Renal pelvis (tissue), 12 donors: ENCODE data around the gene EGLN3. TPM values are rescaled to one million over a fixed set of nuclear protein-coding genes. Genes with fewer than 3 reads are reported as not detected.
"Not testable (repeated sequence)": the region's sequence is repeated elsewhere in the genome, so short reads cannot be mapped to it uniquely, and the experiment has no call there.

ENCODE experiments used
- DNase-seq: peaks from one replicate; pipeline ENCODE4 v3.0.0-alpha.2; 2013
- long read RNA-seq, 16 experiments: transcript quantifications; one replicate each; lab custom pipeline, GENCODE V29; 2026
- polyA plus RNA-seq, 3 donors: library from polyadenylated mRNA; unstranded; fragments of 120-200 nt; gene quantifications; one replicate each; pipeline ENCODE4 v1.2.1, GENCODE V29; 2013; ENCODE audit not compliant: insufficient read length in 3 of 3

EGLN3 gene
- polyA plus RNA-seq, result 10 to 100 TPM; 15.2 to 20.0 (median 17.9) TPM
- long read RNA-seq, donor 1, transcript EGLN3-201 (5 exons, 2,709 nt), result major isoform, 6 of 10 reads
- long read RNA-seq, donor 1, partial matches to known transcripts, result 0 of 10 reads
- long read RNA-seq, donor 1, other reads (novel, unspliced or antisense), result 0 of 10 reads
- long read RNA-seq, donor 2, transcript EGLN3-201 (5 exons, 2,709 nt), result major isoform, 6 of 8 reads
- long read RNA-seq, donor 2, partial matches to known transcripts, result 0 of 8 reads
- long read RNA-seq, donor 2, other reads (novel, unspliced or antisense), result 0 of 8 reads
- long read RNA-seq, donor 3, transcript EGLN3-201 (5 exons, 2,709 nt), result major isoform, 15 of 19 reads
- long read RNA-seq, donor 3, partial matches to known transcripts, result 0 of 19 reads
- long read RNA-seq, donor 3, other reads (novel, unspliced or antisense), result 0 of 19 reads
- long read RNA-seq, donor 4, transcript EGLN3-201 (5 exons, 2,709 nt), result major isoform, 7 of 11 reads
- long read RNA-seq, donor 4, partial matches to known transcripts, result 0 of 11 reads
- long read RNA-seq, donor 4, other reads (novel, unspliced or antisense), result 0 of 11 reads
- long read RNA-seq, donor 5, transcript EGLN3-201 (5 exons, 2,709 nt), result major isoform, 6 of 8 reads
- long read RNA-seq, donor 5, partial matches to known transcripts, result 0 of 8 reads
- long read RNA-seq, donor 5, other reads (novel, unspliced or antisense), result 0 of 8 reads
- long read RNA-seq, donor 6, partial matches to known transcripts, result 0 of 6 reads
- long read RNA-seq, donor 6, other reads (novel, unspliced or antisense), result 0 of 6 reads
- long read RNA-seq, donor 7, transcript EGLN3-205 (1 exons, 2,849 nt), result minor isoform, 5 of 14 reads
- long read RNA-seq, donor 7, transcript EGLN3-201 (5 exons, 2,709 nt), result major isoform, 9 of 14 reads
- long read RNA-seq, donor 7, partial matches to known transcripts, result 0 of 14 reads
- long read RNA-seq, donor 7, other reads (novel, unspliced or antisense), result 0 of 14 reads
- long read RNA-seq, donor 8, partial matches to known transcripts, result 0 of 2 reads
- long read RNA-seq, donor 8, other reads (novel, unspliced or antisense), result 0 of 2 reads
- long read RNA-seq, donor 9, partial matches to known transcripts, result 0 of 7 reads
- long read RNA-seq, donor 9, other reads (novel, unspliced or antisense), result 0 of 7 reads
- long read RNA-seq, donor 10, transcript EGLN3-201 (5 exons, 2,709 nt), result major isoform, 5 of 7 reads
- long read RNA-seq, donor 10, partial matches to known transcripts, result 0 of 7 reads
- long read RNA-seq, donor 10, other reads (novel, unspliced or antisense), result 0 of 7 reads
- long read RNA-seq, donor 11, transcript EGLN3-201 (5 exons, 2,709 nt), result major isoform, 5 of 9 reads
- long read RNA-seq, donor 11, partial matches to known transcripts, result 0 of 9 reads
- long read RNA-seq, donor 11, other reads (novel, unspliced or antisense), result 0 of 9 reads
- long read RNA-seq, donor 12, transcript EGLN3-201 (5 exons, 2,709 nt), result major isoform, 8 of 13 reads
- long read RNA-seq, donor 12, partial matches to known transcripts, result 0 of 13 reads
- long read RNA-seq, donor 12, other reads (novel, unspliced or antisense), result 0 of 13 reads
- long read RNA-seq, donor 13, partial matches to known transcripts, result 0 of 6 reads
- long read RNA-seq, donor 13, other reads (novel, unspliced or antisense), result 0 of 6 reads
- long read RNA-seq, donor 14, result 0 reads
- long read RNA-seq, donor 15, result 0 reads
- long read RNA-seq, donor 16, partial matches to known transcripts, result 0 of 9 reads
- long read RNA-seq, donor 16, other reads (novel, unspliced or antisense), result 0 of 9 reads

DNA sequence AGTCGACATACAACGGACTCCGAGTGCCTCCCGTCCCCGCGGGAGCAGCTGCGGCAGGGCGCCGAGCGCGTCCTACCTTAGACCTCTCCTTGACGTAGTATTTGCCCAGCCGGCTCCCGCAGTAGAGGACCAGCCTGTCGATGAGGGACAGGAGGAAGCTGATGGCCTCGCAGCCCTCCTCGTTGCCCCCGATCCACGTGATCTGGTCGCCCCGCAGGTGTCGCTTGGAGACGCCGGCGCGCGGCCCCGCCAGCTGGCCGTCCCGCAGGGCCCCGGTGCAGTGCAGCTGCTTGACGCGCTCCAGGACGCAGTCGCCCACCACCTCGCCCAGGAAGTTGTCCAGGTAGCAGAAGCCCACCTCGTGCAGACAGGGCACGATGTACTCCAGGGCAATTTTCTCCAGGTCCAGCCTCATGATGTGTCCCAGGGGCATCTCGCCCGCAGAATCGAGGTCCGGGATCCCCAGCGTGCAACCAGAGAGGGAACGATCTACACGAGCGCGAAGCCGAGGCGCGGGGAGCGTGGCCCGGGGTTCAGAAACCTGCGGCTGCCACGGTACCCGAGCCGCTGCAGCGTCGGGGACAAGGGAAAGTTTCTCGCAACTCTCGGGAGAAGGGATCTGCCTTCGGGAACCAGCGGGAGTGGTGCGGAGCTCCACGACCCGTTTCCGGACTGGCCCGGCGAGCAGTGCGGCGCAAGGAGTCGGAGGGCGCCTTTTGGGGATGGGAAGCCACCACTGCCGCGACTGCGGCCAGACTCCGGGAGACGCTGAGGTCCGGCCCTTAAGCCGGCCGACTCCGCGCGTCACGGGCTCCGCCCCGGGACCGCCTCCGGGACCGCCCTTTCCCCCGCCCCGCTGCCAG lies at the start of gene EGLN3:
EGLN3 (minus strand) TSS at position 755 of the 863 bp plus-strand sequence; CDS start at position 433, 322 bp downstream.
- DNase-seq, result peak; percentile 84

DNA sequence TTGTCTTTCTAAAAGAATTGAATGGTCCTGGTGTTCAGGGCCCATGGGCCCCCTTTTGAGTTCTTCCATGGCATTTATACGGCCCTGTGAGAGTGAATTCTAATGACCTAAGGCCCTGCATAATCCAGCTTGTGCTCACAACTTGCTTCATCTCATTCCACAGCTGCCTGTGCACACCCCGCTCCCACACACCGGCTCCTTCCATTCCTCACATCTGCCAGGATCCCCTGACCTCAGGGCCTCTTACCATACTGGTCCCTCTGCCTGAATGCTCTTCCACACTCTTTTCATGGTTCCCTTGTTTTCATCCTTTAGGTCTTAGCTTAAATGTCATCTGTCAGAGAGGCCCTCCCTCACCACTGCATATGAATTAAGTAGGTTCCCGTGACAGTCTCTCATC lies 49.5 kb upstream of the EGLN3 start:
- no peak for DNase-seq

DNA sequence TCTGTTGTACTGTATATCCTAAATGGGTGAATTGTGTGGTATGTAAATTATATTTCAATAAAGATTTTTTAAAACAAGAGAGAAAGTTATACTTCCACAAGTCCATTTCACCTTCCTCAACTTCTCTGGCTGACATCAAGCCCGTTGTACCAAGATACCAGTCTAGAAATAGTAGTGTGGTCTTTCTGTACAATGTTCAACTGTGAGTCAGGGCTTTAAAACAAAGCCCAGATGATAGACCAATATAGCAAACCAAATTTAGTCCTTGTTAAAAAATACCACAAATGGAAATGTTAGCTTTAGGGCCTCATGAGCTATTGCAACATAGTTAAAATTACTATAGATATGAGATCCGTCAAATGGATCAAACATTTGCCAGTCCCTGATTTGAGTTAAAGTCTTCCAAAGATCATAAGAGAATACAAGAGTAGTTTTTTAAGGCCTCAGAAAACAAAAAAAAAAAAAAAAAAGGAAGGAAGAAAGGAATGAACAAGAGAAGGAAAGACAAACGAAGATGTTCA lies 49.0 kb upstream of the EGLN3 start:
- DNase-seq, result no peak

DNA sequence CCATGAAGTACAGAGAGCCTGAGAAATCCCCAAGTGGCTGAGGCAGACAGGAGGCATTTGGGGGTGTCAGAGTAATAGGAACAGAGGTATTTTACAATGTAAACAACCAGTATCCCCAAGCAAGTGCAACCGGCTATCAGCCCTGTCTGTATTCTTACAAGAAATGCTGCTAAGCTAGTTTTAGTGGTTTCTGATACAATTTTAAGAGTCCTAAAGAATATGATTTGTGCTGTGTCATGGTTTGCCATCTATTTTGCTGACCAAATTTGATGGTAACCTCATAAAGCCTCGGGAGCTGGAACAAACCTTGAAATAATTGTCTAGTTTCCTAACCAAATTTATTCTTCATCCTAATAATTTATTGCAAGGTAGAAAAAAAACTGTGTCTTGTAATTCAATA lies 46.7 kb upstream of the EGLN3 start:
- no peak for DNase-seq

DNA sequence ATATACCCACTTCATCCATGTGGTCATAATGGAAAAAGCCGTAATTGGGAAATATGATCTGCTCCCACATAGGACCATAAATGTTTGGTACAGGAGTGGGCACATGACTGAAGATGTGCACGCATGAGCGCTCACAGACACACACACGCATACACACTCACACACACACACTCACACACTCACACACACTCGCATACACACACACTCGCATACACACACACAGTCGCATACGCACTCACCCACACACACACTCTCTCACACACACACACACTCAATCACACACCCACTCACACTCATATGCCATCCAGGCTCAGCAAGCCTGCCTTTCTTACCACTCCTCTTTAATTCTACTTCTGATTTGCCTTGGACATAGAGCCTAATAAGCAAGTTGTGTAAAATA lies 45.6 kb upstream of the EGLN3 start:
- no peak for DNase-seq

DNA sequence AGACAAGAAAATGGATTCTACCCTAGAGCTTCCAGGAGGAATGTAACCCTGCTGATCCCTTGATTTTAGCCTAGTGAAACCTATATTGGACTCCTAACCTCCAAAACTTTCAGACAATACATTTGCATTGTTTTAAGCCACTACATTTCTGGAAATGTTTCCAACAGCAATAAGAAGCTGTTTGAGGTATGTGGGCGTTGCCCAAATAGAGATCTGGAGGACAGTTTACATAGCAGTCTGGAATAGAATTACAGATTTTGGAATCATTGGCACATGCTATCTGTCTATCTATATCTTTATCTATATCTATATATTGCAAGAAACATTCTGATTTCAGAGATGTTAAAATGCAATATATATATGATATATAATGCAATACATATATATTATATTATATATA lies 42.4 kb upstream of the EGLN3 start:
- DNase-seq, result no peak

DNA sequence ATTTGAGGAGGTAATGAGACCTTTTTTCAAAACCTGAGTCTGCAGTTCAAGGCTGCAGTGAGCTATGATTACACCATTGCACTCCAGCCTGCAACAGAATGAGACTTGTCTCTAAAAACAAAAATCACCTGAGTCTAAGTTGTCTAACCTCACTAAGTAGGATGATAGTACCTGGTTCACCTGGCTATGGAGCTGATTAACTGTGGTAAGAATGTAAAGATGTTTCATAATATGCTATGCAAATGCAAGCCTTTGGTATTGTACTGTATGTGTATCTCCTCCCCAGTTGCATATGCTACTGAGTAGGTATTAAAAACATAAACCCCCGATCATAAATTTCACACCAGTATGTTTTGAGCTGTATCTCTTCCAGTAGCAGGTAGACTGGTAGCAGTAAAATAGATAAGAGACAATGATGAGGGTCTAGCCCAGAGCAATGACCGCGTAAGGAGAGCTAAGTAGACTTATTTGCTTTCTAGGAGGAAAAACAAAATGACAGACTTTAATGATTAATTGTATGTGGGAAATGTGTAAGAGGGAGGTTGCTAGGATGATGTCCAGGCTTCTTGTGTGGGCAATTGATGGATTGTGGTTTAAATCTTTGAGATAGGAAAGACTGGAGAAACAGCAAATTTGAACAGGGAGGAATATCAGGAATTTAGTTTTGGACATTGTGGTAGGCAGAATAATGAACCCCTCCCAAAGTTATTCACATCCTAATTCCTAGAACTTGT lies 41.6 kb upstream of the EGLN3 start:
- no peak for DNase-seq

DNA sequence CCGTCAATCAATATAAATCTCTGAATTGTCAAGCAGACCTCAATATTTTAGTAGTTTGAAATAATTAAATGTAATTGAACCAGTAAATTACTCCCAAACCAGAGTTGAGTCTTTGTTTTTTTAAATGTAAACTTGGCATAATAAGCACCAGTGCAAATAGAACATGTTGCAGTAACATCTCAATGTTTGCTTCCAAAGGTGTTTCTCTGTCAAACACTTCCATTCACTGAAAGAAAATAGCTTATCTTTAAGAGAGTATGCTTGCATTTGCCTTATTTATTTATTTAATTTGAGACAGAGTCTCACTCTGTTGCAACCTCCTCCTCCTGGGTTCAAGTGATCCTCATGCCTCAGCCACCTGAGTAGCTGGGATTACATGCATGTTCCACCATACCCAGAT lies 39.9 kb upstream of the EGLN3 start:
- no peak for DNase-seq

DNA sequence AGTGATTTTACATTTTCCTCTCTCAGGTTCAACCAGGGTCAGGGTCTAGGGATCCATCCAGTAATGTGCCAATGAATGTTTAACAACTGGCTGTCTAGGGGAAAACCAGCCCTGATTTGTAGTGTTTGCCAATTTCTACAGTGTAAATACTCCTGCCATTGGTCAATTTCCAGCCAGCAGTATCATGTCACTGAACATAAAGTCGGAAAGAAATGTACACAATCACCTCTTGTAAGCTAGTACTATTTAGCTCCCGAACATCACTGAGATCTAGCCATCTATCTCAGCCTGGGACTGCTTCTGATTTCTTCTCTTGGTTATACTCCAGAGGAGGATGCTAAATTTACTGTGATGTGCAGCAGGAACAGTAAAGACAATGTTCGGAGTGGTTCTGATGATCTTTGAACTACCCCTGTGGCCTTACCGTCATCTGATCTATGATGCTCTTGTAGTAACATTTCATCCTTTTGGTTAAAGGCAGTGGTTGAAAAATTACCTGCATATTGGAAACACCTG lies 36.7 kb upstream of the EGLN3 start:
- no peak for DNase-seq

DNA sequence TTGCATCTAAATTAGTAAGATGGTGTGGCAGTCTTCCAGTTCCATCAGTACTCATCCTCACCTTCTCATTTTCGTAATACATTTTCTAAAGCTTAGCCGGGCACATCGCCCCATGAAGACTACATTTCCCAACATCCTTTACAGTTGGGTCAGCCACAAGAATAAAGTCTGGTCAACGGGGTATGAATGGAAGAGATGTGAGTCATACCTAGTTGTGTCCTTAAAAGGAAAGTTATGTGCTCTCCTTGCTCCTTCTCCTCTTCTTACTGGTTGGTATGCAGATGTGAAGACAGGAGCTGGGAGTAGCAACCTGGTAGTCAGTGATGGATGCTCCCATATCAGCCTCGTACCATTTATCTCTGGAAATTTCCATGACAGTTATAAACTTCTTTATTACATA lies 35.9 kb upstream of the EGLN3 start:
- no peak for DNase-seq

DNA sequence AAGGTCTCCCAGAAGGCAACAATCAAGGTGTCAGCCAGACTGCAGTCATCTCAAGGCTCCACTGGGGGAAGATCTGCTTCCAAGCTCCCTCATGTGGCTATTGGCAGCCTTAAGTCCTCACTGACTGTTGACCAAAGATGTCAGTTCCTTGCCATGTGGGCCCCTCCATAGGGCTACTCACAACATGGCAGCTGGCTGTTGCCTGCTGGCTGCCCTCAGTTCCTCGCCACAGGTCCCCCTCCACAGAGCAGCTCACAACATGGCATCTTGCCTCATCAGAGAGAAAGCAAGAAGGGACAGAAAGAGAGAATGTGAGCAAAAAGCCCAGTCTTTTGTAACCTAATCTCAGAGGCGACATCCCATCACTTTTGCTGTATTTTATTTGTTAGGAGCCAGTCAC lies 34.4 kb upstream of the EGLN3 start:
- no peak for DNase-seq

DNA sequence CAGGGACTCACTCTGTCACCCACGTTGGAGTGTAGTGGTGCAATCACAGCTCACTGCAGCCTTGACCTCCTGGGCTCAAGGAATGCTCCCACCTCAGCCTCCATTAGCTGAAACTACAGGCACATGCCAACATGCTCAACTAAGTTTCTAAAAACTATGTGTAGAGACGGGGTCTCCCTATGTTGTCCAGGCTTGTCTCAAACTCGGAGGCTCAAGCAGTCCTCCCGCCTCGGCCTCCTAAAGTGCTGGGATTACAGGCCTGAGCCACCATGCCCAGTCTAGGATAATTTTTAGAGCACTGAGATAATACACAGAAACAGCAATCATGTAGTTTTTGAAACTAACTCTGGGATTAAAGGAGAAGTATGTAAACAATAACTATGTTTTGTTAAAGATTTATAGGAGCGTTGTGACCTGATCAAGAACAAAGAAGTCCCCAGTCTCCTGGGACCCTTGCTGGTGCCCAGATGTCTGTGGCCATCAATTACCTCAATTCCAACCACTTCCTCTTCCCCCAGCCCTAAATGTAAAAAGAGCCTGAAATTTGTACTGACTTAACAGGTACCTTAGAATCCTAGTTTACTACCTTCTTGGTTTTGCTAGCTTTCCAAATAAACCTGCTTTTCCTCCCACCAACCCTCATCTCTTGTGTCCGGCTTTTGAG lies 28.9 kb upstream of the EGLN3 start:
- DNase-seq, result no peak

DNA sequence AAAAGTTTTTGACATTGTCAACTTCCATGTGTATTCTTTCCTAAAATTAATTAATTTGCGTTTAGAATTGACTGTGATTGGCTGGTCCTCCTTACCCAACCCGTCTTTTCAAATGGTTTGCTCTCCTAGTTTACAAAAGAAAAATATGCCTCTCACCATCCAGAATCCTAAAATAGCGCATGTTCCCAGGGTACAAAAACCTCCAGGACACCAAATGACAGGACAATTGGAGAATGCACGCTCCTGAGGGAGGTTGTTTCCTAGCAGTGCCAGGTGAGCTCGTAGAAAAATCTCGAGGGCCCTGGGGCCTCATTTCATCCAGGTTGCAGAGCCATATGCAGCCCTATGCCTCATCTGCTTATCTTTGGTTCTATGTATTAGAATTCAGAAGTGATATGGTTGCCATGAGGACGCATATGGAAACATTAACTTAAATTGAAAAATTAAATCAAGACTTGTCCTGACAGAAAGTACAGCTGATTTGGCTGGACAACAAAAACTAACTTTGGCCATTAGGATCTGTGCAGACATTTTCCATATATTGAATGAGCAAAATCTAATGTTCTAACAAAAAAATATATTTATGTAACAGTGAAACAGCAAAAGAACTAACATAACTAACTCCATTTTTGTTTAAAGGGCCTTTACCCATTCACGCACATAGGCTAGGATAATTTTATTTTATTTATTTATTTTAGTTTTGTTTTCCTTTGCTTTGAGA lies 28.2 kb upstream of the EGLN3 start:
- DNase-seq, result no peak

DNA sequence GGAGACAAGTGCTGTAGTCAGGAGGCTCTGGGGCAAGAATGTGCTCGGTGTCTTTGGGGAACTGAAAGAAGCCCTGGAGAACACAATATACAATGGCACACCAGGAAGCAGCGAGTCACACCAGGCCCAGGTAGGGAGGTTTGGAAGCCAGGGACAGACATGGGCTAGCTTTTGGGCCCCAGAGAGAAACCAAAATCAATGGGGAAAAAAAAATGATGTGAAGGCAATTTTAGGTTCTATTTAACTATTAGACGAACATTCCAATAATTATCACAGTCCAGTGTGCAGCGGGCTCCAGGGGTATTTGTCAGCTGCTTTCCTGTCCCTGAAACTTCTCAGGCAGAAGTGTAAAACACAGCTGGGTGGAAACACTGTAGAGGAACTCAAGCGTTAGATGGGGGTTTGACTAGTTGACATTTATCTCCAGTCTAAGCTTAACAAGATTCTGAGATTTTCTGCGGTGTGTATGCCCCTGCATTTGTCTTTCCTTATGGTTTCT lies 21.8 kb upstream of the EGLN3 start:
- no peak for DNase-seq

DNA sequence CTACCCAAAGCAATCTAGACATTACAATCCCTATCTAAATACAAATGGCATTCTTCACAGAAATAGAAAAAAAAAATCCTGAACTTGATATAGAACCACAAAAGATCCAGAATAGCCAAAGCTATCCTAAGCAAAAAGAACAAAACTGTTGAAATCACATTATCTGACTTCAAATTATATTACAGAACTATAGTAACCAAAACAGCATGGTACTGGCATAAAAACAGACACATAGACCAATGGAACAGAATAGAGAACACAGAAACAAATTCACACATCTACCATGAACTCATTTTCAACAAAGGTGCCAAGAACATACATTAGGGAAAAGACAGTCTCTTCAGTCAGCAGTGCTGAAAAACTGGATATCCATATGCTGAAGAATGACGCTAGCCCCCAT lies 19.0 kb upstream of the EGLN3 start:
- not testable (repeated sequence) for DNase-seq

DNA sequence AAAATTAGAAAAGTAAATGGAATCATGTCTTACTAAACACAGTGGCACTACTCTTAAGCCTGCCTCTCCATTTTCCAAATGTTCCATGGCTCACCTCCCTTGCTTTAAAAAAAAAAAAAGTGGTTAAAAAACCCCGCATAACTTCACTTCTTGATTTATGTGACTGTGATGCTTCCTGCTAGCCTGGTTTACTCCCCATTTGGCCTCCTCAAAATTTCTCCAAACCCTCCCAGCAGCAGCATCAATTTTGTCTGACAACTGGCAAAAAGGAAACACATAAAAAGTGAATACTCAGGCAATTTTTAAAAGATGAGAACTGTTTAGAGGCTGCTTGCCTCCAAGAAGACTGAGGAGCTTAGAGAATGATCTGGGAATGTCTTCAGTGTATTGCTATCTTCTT lies 17.8 kb upstream of the EGLN3 start:
- no peak for DNase-seq

DNA sequence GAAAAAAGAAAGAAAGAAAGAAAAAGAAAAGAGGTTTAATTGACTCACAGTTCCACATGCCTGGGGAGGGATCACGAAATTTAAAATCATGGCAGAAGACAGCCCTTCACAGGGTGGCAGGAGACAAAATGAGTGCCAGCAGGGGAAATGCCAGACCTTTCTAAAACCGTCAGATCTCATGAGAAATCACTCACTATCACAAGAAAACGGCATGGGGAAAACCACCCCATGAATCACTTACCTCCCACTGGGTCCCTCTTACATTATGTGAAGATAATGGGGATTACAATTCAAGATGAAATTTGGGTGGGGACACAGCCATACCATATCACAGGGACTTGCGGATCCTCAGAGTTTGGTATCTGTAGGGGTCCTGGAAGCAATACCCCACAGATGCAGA lies 16.3 kb upstream of the EGLN3 start:
- no peak for DNase-seq
